Measurements from ENCODE around the gene TBC1D16. TPM values are rescaled to one million over a fixed set of nuclear protein-coding genes. Genes with fewer than 3 reads are reported as not detected.

TBC1D16 gene
- total and polyA plus RNA-seq, 4 donors, result 7.3 to 48.5 (median 16.5) TPM

GRCh38 chr17:80008848-80009247 is 26.8 kb downstream of the TBC1D16 start:
- no peak for ATAC-seq (ENCODE audit: insufficient read depth, low FRiP score)
- no peak for DNase-seq
- Histone ChIP-seq H3K4me1 (ENCODE audit: control insufficient read depth in 5 of 5, insufficient read depth in 5 of 5, low read length in 5 of 5) (no peaks in the 10 kb centered on the region), H3K36me3 (ENCODE audit: control insufficient read depth in 4 of 4, insufficient read depth in 4 of 4, low read length in 4 of 4) (peaks cover 0 to 19% (median 5%) of the 10 kb centered on the region in 4 donors), H3K9ac (ENCODE audit: insufficient read depth in 1 of 2, low read length in 2 of 2) (no peak overlapping the region), H3K4me3 (no peak overlapping the region), H3K27ac (ENCODE audit: low read depth in 1 of 2, low read length in 1 of 2) (no peak overlapping the region), H3K27me3 (ENCODE audit: control insufficient read depth in 3 of 3, insufficient read depth in 3 of 3, low read length in 2 of 3) (no peaks in the 10 kb centered on the region), H3K9me3 (ENCODE audit: control insufficient read depth in 4 of 4, insufficient read depth in 3 of 4, low read length in 3 of 4) (no peaks in the 10 kb centered on the region)
- WGBS, 2 donors, result 86 to 95% methylated on average over 18 of the region's 18 CpGs
- TF ChIP-seq, protein P1, sequence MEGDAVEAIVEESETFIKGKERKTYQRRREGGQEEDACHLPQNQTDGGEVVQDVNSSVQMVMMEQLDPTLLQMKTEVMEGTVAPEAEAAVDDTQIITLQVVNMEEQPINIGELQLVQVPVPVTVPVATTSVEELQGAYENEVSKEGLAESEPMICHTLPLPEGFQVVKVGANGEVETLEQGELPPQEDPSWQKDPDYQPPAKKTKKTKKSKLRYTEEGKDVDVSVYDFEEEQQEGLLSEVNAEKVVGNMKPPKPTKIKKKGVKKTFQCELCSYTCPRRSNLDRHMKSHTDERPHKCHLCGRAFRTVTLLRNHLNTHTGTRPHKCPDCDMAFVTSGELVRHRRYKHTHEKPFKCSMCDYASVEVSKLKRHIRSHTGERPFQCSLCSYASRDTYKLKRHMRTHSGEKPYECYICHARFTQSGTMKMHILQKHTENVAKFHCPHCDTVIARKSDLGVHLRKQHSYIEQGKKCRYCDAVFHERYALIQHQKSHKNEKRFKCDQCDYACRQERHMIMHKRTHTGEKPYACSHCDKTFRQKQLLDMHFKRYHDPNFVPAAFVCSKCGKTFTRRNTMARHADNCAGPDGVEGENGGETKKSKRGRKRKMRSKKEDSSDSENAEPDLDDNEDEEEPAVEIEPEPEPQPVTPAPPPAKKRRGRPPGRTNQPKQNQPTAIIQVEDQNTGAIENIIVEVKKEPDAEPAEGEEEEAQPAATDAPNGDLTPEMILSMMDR (IDR thresholded peaks at IDR 0.05; ENCODE audit: control extremely low read depth, extremely low read depth), result no peak

DNA sequence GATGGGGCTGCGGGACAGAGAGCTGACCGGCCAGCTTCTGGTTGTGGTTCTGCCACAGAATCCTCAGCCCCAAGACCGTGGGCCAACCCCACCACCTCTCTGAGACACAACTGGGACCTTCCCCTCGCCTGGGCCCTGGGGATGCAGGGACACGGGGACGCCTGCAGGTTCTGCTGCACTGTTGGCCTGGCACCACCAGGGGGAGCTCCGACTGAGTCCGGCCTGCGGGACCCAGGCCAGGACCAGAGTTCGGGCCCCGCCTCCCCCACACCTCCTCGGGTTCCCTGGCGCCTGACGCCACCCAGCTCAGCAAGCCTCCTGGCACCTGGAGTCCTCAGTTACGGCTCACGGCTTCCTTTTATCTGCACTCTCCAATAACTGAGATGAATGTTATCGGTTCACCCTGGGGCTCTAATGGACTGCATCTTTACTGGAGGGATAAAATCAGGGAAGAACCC is 27.3 kb downstream of the TBC1D16 start:
- no peak overlapping the region for H3K27ac ChIP-seq (ENCODE audit: low read depth in 1 of 2, low read length in 1 of 2)
- DNase-seq, result peak; percentile 59 to 70 (median 59)
- H3K27me3 ChIP-seq (ENCODE audit: control insufficient read depth in 3 of 3, insufficient read depth in 3 of 3, low read length in 2 of 3), result no peaks in the 10 kb centered on the region
- H3K36me3 ChIP-seq (ENCODE audit: control insufficient read depth in 4 of 4, insufficient read depth in 4 of 4, low read length in 4 of 4), result peaks cover 0 to 19% (median 5%) of the 10 kb centered on the region in 4 donors
- TF ChIP-seq, protein P1 (IDR thresholded peaks at IDR 0.05; ENCODE audit: control extremely low read depth, extremely low read depth), result peak; percentile 83
- H3K9me3 ChIP-seq (ENCODE audit: control insufficient read depth in 4 of 4, insufficient read depth in 3 of 4, low read length in 3 of 4), result no peaks in the 10 kb centered on the region
- H3K4me3 ChIP-seq, result no peak overlapping the region
- H3K9ac ChIP-seq (ENCODE audit: insufficient read depth in 1 of 2, low read length in 2 of 2), result no peak overlapping the region
- no peaks in the 10 kb centered on the region for H3K4me1 ChIP-seq (ENCODE audit: control insufficient read depth in 5 of 5, insufficient read depth in 5 of 5, low read length in 5 of 5)
- WGBS, 2 donors, result 15 to 24% methylated on average over 15 to 17 of the region's 17 CpGs
- peak; percentile 88 for ATAC-seq (ENCODE audit: insufficient read depth, low FRiP score)

DNA sequence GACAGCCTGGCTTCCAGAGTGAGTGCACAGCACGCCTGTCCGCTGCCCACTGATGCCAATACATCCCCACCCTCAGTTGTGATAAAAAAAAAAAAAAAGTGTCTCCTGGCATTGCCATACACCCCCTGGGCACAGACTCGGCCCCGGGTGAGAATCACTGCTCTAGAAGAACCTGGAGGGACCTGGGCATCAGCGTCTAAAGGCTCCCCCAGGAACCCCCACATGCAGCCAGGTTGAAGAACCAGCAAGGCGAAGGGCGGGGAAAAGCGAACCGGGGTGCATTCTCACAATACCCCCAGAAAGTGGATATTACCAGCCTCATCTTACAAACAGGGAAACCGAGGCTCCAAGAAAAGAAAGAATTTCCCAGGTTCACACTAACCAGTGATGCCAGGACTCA is 27.7 kb downstream of the TBC1D16 start:
- ATAC-seq (ENCODE audit: insufficient read depth, low FRiP score) (no peak), DNase-seq (no peak)
- Histone ChIP-seq H3K9me3 (ENCODE audit: control insufficient read depth in 4 of 4, insufficient read depth in 3 of 4, low read length in 3 of 4) (no peaks in the 10 kb centered on the region), H3K4me1 (ENCODE audit: control insufficient read depth in 5 of 5, insufficient read depth in 5 of 5, low read length in 5 of 5) (no peaks in the 10 kb centered on the region), H3K27me3 (ENCODE audit: control insufficient read depth in 3 of 3, insufficient read depth in 3 of 3, low read length in 2 of 3) (no peaks in the 10 kb centered on the region), H3K4me3 (no peak overlapping the region), H3K27ac (ENCODE audit: low read depth in 1 of 2, low read length in 1 of 2) (no peak overlapping the region), H3K36me3 (ENCODE audit: control insufficient read depth in 4 of 4, insufficient read depth in 4 of 4, low read length in 4 of 4) (peaks cover 0 to 16% (median 3%) of the 10 kb centered on the region in 4 donors), H3K9ac (ENCODE audit: insufficient read depth in 1 of 2, low read length in 2 of 2) (no peak overlapping the region)
- WGBS, 2 donors, result 83 to 88% methylated on average over 10 of the region's 10 CpGs
- TF ChIP-seq, protein P1 (IDR thresholded peaks at IDR 0.05; ENCODE audit: control extremely low read depth, extremely low read depth), result no peak

All from lung (tissue), 12 donors.